Testis (tissue), 3 donors: ENCODE results near the gene DCTPP1. TPM values are rescaled to one million over a fixed set of nuclear protein-coding genes. Genes with fewer than 3 reads are reported as not detected.

Experiments used
- DNase-seq: peaks from one replicate; pipeline ENCODE4 v3.0.0-alpha.2; 2019
- H3K27ac ChIP-seq, 2 donors: fragments of 200-600 bp; sonication (generic); one replicate each; pipeline ENCODE4 v1.5.1; 2019
- H3K27me3 ChIP-seq: fragments of 200-600 bp; sonication (generic); one replicate; pipeline ENCODE4 v1.5.1; 2019
- H3K36me3 ChIP-seq: fragments of 200-600 bp; sonication (generic); one replicate; pipeline ENCODE4 v1.5.1; 2017; ENCODE audit warnings: low read depth; ENCODE audit errors: missing control alignments
- H3K4me1 ChIP-seq: fragments of 200-600 bp; sonication (generic); one replicate; pipeline ENCODE4 v1.5.1; 2019
- H3K4me3 ChIP-seq, 2 donors: fragments of 200-600 bp; sonication (generic); one replicate each; pipeline ENCODE4 v1.5.1; 2017 to 2019
- H3K9me3 ChIP-seq: fragments of 200-600 bp; sonication (generic); one replicate; pipeline ENCODE4 v1.5.1; 2017
- CTCF ChIP-seq, 3 experiments: fragments of 450-650 bp in 2 of 3; fragments of 200-600 bp in 1 of 3; sonication (generic) in 1 of 3; IDR thresholded peaks; one replicate each; pipeline ENCODE4 v1.5.1; 2016 to 2019; ENCODE audit warnings: antibody characterized with exemption in 3 of 3, mild to moderate bottlenecking in 2 of 3, moderate library complexity in 1 of 3
- POLR2A ChIP-seq: fragments of 450-650 bp; IDR thresholded peaks from one replicate; pipeline ENCODE4 v1.6.1; 2017; ENCODE audit warnings: antibody characterized with exemption, mild to moderate bottlenecking, moderate library complexity
- WGBS, 2 donors: methylation state at CpG; one replicate each; pipeline ENCODE4 v1.1.5; 2018; 5-methylcytosine and 5-hydroxymethylcytosine counted together
- intact Hi-C: fragments of 100-400 bp; cut with DNase I; formaldehyde crosslinking; loops from one replicate; pipeline ENCODE4 v1.15.1; 2023; ENCODE audit warnings: low total_unique reads
- polyA plus RNA-seq: library from polyadenylated mRNA; stranded (reverse); fragments of 350-450 nt; fragmentation: Illumina TruSeq; extraction: RNeasy Lipid Tissue Mini Kit (QIAGEN cat#74804); gene quantifications from one replicate; pipeline ENCODE4 v1.2.3, GENCODE V29; 2014; ENCODE audit warnings: low read depth, low replicate concordance; ENCODE audit not compliant: insufficient read depth
- total RNA-seq, 2 donors: library from RNA; depleted of rRNA; stranded (reverse); fragments of >200 nt; gene quantifications; one replicate each; pipeline ENCODE4 v1.2.3, GENCODE V29; 2016

DCTPP1 gene
- total and polyA plus RNA-seq, 3 donors from 2014 or later = 15.2 to 26.1 (median 23.6) TPM

- WGBS, 2 donors = 6 to 20% methylated on average over 9 to 18 of the region's 19 CpGs
Observed at GRCh38 chr16:30407804-30408534, 21.9 kb downstream of the DCTPP1 start.

GRCh38 chr16:30407102-30407803, 22.6 kb downstream of the DCTPP1 start, which contains the start of gene ZNF771:
ZNF771 (plus strand) TSS chr16:30407606; CDS start chr16:30408054, 448 bp downstream.
- peak; percentile 95 for DNase-seq
- TF ChIP-seq CTCF (IDR thresholded peaks at IDR 0.05) = no peak
- no peak for TF ChIP-seq POLR2A
- no peaks in the 10 kb centered on the region for H3K36me3 ChIP-seq
- WGBS, 2 donors = 0% methylated on average over 18 to 62 of the region's 65 CpGs
- peak within 1 kb of the TSS; percentile 74 to 85 for H3K27ac ChIP-seq
- H3K27me3 ChIP-seq = no peaks in the 10 kb centered on the region
- intact Hi-C loops = no loop called here
- H3K4me3 ChIP-seq = peak within 1 kb of the TSS; percentile 59 to 72
- no peaks in the 10 kb centered on the region for H3K9me3 ChIP-seq
- H3K4me1 ChIP-seq = peaks cover 25% of the 10 kb centered on the region

More at GRCh38 chr16:30407804-30408534, 21.9 kb downstream of the DCTPP1 start:
- DNase-seq = no peak
- intact Hi-C loops = no loop called here
- peaks cover 25% of the 10 kb centered on the region for H3K4me1 ChIP-seq
- H3K36me3 ChIP-seq = no peaks in the 10 kb centered on the region
- no peaks in the 10 kb centered on the region for H3K9me3 ChIP-seq
- H3K4me3 ChIP-seq = peak overlapping the region; percentile 59 to 72
- peak overlapping the region; percentile 74 to 85 for H3K27ac ChIP-seq
- TF ChIP-seq POLR2A (no peak), CTCF (IDR thresholded peaks at IDR 0.05) (no peak)
- no peaks in the 10 kb centered on the region for H3K27me3 ChIP-seq

GRCh38 chr16:30406795-30407101, 23.1 kb downstream of the DCTPP1 start:
- WGBS, 2 donors = 8 to 11% methylated on average over 14 of the region's 14 CpGs
- Histone ChIP-seq H3K27ac (peak overlapping the region; percentile 74 to 85), H3K4me1 (peaks cover 25% of the 10 kb centered on the region), H3K27me3 (no peaks in the 10 kb centered on the region), H3K36me3 (no peaks in the 10 kb centered on the region), H3K4me3 (peak overlapping the region; percentile 59 to 72), H3K9me3 (no peaks in the 10 kb centered on the region)
- intact Hi-C loops = no loop called here
- TF ChIP-seq POLR2A = no peak
- TF ChIP-seq CTCF (IDR thresholded peaks at IDR 0.05) = no peak
- no peak for DNase-seq

GRCh38 chr16:30401768-30402425, 27.9 kb downstream of the DCTPP1 start:
- 69 to 75% methylated on average over 8 of the region's 8 CpGs for WGBS, 2 donors
- H3K4me1 ChIP-seq = peaks cover 3% of the 10 kb centered on the region
- no peak overlapping the region for H3K27ac ChIP-seq
- TF ChIP-seq POLR2A = no peak
- no peak for TF ChIP-seq CTCF (IDR thresholded peaks at IDR 0.05)
- no peaks in the 10 kb centered on the region for H3K36me3 ChIP-seq
- no peak for DNase-seq
- no peaks in the 10 kb centered on the region for H3K27me3 ChIP-seq
- H3K9me3 ChIP-seq = no peaks in the 10 kb centered on the region
- no peak overlapping the region for H3K4me3 ChIP-seq
- intact Hi-C loops = no loop called here
